Liver (tissue), 9 donors: ENCODE data around the gene MYO3B. TPM values are rescaled to one million over a fixed set of nuclear protein-coding genes. Genes with fewer than 3 reads are reported as not detected.

Experiments
- DNase-seq: peaks from one replicate; pipeline ENCODE4 v3.0.0-alpha.2; 2017; ENCODE audit warnings: low spot score
- H3K27ac ChIP-seq, 2 donors: one replicate each; pipeline ENCODE4 v1.7.0; 2013; ENCODE audit warnings: inconsistent platforms in 2 of 2, low read length in 2 of 2, control low read depth in 1 of 2, low read depth in 1 of 2, mild to moderate bottlenecking in 1 of 2
- H3K27me3 ChIP-seq, 4 donors: one replicate each; pipeline versions ENCODE4 v1.6.1 to v1.7.0; 2013; ENCODE audit warnings: low read length in 3 of 4, inconsistent platforms in 1 of 4, mild to moderate bottlenecking in 1 of 4, moderate library complexity in 1 of 4; ENCODE audit not compliant: control insufficient read depth in 4 of 4, insufficient read depth in 4 of 4
- H3K36me3 ChIP-seq, 4 donors: one replicate each; pipeline versions ENCODE4 v1.6.1 to v1.7.0; 2013; ENCODE audit warnings: low read length in 3 of 4, mild to moderate bottlenecking in 3 of 4, low read depth in 1 of 4, moderate library complexity in 1 of 4; ENCODE audit not compliant: control insufficient read depth in 4 of 4, insufficient read depth in 3 of 4
- H3K4me1 ChIP-seq, 4 donors: one replicate each; pipeline versions ENCODE4 v1.6.1 to v1.7.0; 2013; ENCODE audit warnings: low read length in 3 of 4, mild to moderate bottlenecking in 3 of 4, moderate library complexity in 1 of 4; ENCODE audit not compliant: control insufficient read depth in 4 of 4, insufficient read depth in 4 of 4
- H3K4me3 ChIP-seq, 3 donors: one replicate each; pipeline versions ENCODE4 v1.6.1 to v1.7.0; 2013; ENCODE audit warnings: low read length in 3 of 3, control low read depth in 1 of 3, low read depth in 1 of 3, mild to moderate bottlenecking in 1 of 3
- H3K9ac ChIP-seq, 2 donors: one replicate each; pipeline ENCODE4 v1.7.0; 2013; ENCODE audit warnings: low read length in 2 of 2, mild to moderate bottlenecking in 2 of 2, moderate library complexity in 2 of 2, control low read depth in 1 of 2, low read depth in 1 of 2
- H3K9me3 ChIP-seq, 4 donors: one replicate each; pipeline versions ENCODE4 v1.6.1 to v1.7.0; 2013; ENCODE audit warnings: low read length in 3 of 4; ENCODE audit not compliant: control insufficient read depth in 4 of 4
- ATF3 ChIP-seq: IDR thresholded peaks from 2 replicates; pipeline ENCODE4 v1.6.1; 2016; ENCODE audit warnings: antibody characterized with exemption
- EGR1 ChIP-seq, 2 donors: IDR thresholded peaks; 2 replicates each; pipeline ENCODE4 v1.6.1; 2016 to 2018; ENCODE audit warnings: antibody characterized with exemption in 2 of 2, low read depth in 2 of 2
- FOXA1 ChIP-seq: IDR thresholded peaks from 2 replicates; pipeline ENCODE4 v1.6.1; 2016; ENCODE audit warnings: antibody characterized with exemption
- FOXA2 ChIP-seq: IDR thresholded peaks from 2 replicates; pipeline ENCODE4 v1.6.1; 2016; ENCODE audit warnings: antibody characterized with exemption
- GABPA ChIP-seq, 2 donors: IDR thresholded peaks in 1 of 2; conservative IDR thresholded peaks in 1 of 2; 2 replicates each; pipeline ENCODE4 v1.6.1; 2016; ENCODE audit warnings: antibody characterized with exemption in 2 of 2, mild to moderate bottlenecking in 1 of 2, moderate library complexity in 1 of 2
- HNF4A ChIP-seq, 2 donors: conservative IDR thresholded peaks; 2 replicates each; pipeline ENCODE4 v1.6.1; 2016; ENCODE audit warnings: antibody characterized with exemption in 2 of 2, mild to moderate bottlenecking in 2 of 2
- HNF4G ChIP-seq: IDR thresholded peaks from 2 replicates; pipeline ENCODE4 v1.6.1; 2016; ENCODE audit warnings: antibody characterized with exemption
- JUND ChIP-seq, 2 donors: IDR thresholded peaks; 2 replicates each; pipeline ENCODE4 v1.6.1; 2016; ENCODE audit warnings: antibody characterized with exemption in 2 of 2
- NR2F2 ChIP-seq: IDR thresholded peaks from 2 replicates; pipeline ENCODE4 v1.6.1; 2016; ENCODE audit warnings: antibody characterized with exemption
- RAD21 ChIP-seq, 2 donors: IDR thresholded peaks; 2 replicates each; pipeline ENCODE4 v1.6.1; 2016; ENCODE audit warnings: antibody characterized with exemption in 2 of 2, mild to moderate bottlenecking in 2 of 2
- REST ChIP-seq: IDR thresholded peaks from 2 replicates; pipeline ENCODE4 v1.6.1; 2016; ENCODE audit warnings: antibody characterized with exemption, mild to moderate bottlenecking
- RXRA ChIP-seq, 2 donors: IDR thresholded peaks; 2 replicates each; pipeline ENCODE4 v1.6.1; 2017 to 2018; ENCODE audit warnings: antibody characterized with exemption in 2 of 2, mild to moderate bottlenecking in 1 of 2
- SP1 ChIP-seq: IDR thresholded peaks from 2 replicates; pipeline ENCODE4 v1.6.1; 2018; ENCODE audit warnings: antibody characterized with exemption, mild to moderate bottlenecking
- TAF1 ChIP-seq: conservative IDR thresholded peaks from 2 replicates; pipeline ENCODE4 v1.6.1; 2016; ENCODE audit warnings: antibody characterized with exemption, mild to moderate bottlenecking
- YY1 ChIP-seq: IDR thresholded peaks from 2 replicates; pipeline ENCODE4 v1.6.1; 2016; ENCODE audit warnings: antibody characterized with exemption, mild to moderate bottlenecking
- ZBTB33 ChIP-seq: IDR thresholded peaks from 2 replicates; pipeline ENCODE4 v1.6.1; 2016; ENCODE audit warnings: antibody characterized with exemption
- WGBS: extraction: QIAGEN DNeasy Blood & Tissue Kit; methylation state at CpG from one replicate; pipeline ENCODE4 v1.1.7; 2013; 5-methylcytosine and 5-hydroxymethylcytosine counted together
- polyA plus RNA-seq, 2 donors: library from polyadenylated mRNA; stranded (reverse) in 1 of 2; unstranded in 1 of 2; fragments of 200-250 nt in 1 of 2; fragments of >200 nt in 1 of 2; fragmentation: Nextera tagmentation in 1 of 2; extraction: Ambion mirVana in 1 of 2; gene quantifications; one replicate each; pipeline versions ENCODE4 v1.2.1 to v1.2.3, GENCODE V29; 2013 to 2015
- total RNA-seq, 2 donors: library from RNA; depleted of rRNA; stranded (reverse); fragments of >200 nt; gene quantifications; one replicate each; pipeline ENCODE4 v1.2.3, GENCODE V29; 2014
- TF ChIP-seq, protein P1 (sequence below): IDR thresholded peaks from 2 replicates; pipeline ENCODE4 v1.6.1; 2016; ENCODE audit warnings: antibody characterized with exemption
- TF ChIP-seq, protein P2 (sequence below): fragments of 150-350 bp; IDR thresholded peaks from 2 replicates; pipeline ENCODE4 v1.5.1; 2017; ENCODE audit warnings: improper control_type of control experiment, low read depth, low read length; ENCODE audit not compliant: missing input control
- donor health status: healthy.
- donor health status: healthy.
- donor health status: healthy.
- donor health status: healthy.
- donor health status: healthy.

Gene MYO3B
- total and polyA plus RNA-seq, 4 donors: under 0.01 to 0.05 TPM; not detected in 2

- WGBS: 94% methylated on average over 3 of the region's 3 CpGs
- Histone ChIP-seq H3K9me3 (no peaks in the 10 kb centered on the region), H3K9ac (no peak overlapping the region), H3K4me1 (no peaks in the 10 kb centered on the region), H3K27me3 (no peaks in the 10 kb centered on the region), H3K36me3 (no peaks in the 10 kb centered on the region), H3K4me3 (no peak overlapping the region), H3K27ac (no peak overlapping the region)
- TF ChIP-seq, protein P1, sequence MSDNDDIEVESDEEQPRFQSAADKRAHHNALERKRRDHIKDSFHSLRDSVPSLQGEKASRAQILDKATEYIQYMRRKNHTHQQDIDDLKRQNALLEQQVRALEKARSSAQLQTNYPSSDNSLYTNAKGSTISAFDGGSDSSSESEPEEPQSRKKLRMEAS: no peak
- DNase-seq: no peak
Observed at GRCh38 chr2:170596576-170596975, 418.6 kb downstream of the MYO3B start.

- Histone ChIP-seq H3K4me3 (no peak overlapping the region), H3K4me1 (no peaks in the 10 kb centered on the region), H3K27ac (no peak overlapping the region), H3K27me3 (no peaks in the 10 kb centered on the region), H3K9me3 (no peaks in the 10 kb centered on the region), H3K36me3 (no peaks in the 10 kb centered on the region), H3K9ac (no peak overlapping the region)
- TF ChIP-seq RAD21 (IDR thresholded peaks at IDR 0.05) (no peak), ATF3 (no peak), YY1 (no peak), HNF4G (no peak), FOXA1 (no peak), SP1 (no peak), GABPA (IDR thresholded peaks at IDR 0.05 in 1 of 2, conservative IDR thresholded peaks at IDR 0.05 in 1 of 2) (no peak), FOXA2 (no peak), TAF1 (no peak), EGR1 (IDR thresholded peaks at IDR 0.05; ENCODE audit: low read depth in 2 of 2) (no peak), ZBTB33 (no peak), HNF4A (conservative IDR thresholded peaks at IDR 0.05) (no peak), REST (no peak), JUND (IDR thresholded peaks at IDR 0.05) (no peak), NR2F2 (no peak), RXRA (IDR thresholded peaks at IDR 0.05) (no peak)
- TF ChIP-seq, protein P1: no peak
- TF ChIP-seq, protein P2, sequence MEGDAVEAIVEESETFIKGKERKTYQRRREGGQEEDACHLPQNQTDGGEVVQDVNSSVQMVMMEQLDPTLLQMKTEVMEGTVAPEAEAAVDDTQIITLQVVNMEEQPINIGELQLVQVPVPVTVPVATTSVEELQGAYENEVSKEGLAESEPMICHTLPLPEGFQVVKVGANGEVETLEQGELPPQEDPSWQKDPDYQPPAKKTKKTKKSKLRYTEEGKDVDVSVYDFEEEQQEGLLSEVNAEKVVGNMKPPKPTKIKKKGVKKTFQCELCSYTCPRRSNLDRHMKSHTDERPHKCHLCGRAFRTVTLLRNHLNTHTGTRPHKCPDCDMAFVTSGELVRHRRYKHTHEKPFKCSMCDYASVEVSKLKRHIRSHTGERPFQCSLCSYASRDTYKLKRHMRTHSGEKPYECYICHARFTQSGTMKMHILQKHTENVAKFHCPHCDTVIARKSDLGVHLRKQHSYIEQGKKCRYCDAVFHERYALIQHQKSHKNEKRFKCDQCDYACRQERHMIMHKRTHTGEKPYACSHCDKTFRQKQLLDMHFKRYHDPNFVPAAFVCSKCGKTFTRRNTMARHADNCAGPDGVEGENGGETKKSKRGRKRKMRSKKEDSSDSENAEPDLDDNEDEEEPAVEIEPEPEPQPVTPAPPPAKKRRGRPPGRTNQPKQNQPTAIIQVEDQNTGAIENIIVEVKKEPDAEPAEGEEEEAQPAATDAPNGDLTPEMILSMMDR: no peak
- 78% methylated on average over 4 of the region's 4 CpGs for WGBS
- DNase-seq: no peak
Observed at GRCh38 chr2:170598067-170598395, 420.1 kb downstream of the MYO3B start.
